GM21447 (cell line): ENCODE measurements around the gene HSD17B8.
A peak's percentile ranks its signal among the peaks of the same experiment; 100 is the strongest.

Experiments
- ATAC-seq: cut with Tn5 transposase; IDR thresholded peaks from one replicate; pipeline ENCODE4 v1.9.1; 2021; ENCODE audit not compliant: unreplicated experiment

Gene HSD17B8

DNA sequence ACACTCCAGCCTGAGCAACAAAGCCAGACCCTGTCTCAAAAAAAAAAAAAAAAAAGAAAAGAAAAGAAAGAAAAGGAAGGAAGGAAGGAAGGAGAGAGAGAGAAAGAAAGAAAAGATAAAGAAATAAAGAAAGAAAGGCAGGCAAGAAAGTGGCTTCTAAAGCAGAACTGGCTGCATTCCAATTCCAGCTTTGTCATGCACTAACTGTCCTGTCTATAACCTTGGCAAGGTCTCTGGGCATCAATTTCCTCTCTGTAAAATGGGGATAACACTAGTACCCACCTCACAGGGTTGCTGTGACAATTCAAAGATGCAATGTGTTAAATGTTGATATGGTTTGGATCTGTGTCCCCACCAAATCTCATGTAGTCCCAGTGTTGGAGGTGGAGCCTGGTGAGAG lies 31.9 kb downstream of the HSD17B8 start:
- ATAC-seq = no peak

DNA sequence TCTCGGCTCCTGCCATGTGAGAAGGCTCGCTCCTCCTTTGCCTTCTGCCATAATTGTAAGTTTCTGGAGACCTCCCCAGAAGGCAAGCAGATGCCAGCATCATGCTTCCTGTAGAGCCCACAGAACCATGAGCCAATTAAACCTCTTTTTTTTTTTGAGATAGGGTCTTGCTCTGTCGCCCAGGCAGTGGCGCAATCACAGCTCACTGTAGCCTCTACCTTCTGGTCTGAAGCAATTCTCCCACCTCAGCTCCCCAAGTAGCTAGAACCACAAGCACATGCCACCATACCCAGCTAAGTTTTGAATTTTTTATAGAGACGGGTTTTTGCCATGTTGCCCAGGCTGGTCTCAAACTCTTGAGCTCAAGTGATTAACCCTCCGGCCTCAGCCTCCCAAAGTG lies 32.4 kb downstream of the HSD17B8 start:
- ATAC-seq = no peak

DNA sequence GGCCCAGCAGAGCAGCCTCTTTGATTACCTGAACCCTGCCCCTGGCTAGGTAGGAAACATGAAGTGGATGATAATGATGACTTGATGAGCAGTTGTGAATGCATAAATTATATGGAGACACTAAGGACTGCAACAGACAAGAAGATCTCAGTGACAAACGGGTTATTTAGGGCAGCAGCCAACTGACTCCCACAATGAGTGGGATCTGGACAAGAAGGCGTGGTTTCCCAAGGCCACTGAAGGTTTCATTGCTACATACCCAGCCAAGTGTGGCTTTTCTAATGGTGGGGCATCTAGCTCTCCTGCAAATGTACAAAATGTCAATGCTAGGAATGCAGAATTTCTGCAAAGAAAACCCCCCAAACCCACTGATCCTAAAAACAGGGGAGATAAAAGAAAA lies 33.3 kb downstream of the HSD17B8 start:
- ATAC-seq = no peak

DNA sequence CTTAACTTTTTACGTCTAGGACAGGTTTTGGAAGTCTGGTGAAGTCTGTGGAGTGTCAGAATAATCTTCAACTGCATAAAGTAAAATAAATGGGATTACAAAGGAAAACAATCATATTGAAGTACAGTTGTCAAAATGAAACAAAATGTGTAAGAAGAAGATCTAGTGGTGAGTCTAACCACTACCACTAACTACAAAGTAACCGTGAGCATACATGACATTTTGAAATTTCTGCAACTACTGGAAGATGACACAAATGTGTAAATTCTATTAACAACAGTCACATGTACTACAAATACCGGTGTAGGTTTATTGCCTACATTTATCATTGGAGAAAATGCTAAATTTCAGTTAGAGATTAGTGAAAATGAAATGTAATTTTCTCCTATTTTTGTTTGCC lies 37.5 kb downstream of the HSD17B8 start:
- ATAC-seq = no peak

DNA sequence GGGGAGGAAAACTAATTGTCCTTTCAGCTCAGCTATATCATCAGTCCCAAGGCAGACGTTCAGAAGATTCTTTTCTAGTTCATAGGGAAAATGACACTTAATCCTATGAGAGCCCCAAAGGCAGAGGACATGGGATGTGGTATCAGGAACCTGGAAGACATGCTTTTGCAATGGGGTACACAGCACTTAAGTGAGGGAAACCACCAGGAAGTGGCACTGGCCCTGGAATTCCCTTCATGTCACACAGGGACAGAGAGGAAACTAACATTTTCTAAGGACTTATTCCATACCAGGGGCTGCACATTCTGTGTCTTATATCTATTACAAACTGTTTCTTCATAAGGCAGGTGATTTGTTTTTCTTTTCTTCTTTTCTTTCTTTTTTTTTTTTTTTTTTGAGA lies 39.0 kb downstream of the HSD17B8 start:
- ATAC-seq = no peak

DNA sequence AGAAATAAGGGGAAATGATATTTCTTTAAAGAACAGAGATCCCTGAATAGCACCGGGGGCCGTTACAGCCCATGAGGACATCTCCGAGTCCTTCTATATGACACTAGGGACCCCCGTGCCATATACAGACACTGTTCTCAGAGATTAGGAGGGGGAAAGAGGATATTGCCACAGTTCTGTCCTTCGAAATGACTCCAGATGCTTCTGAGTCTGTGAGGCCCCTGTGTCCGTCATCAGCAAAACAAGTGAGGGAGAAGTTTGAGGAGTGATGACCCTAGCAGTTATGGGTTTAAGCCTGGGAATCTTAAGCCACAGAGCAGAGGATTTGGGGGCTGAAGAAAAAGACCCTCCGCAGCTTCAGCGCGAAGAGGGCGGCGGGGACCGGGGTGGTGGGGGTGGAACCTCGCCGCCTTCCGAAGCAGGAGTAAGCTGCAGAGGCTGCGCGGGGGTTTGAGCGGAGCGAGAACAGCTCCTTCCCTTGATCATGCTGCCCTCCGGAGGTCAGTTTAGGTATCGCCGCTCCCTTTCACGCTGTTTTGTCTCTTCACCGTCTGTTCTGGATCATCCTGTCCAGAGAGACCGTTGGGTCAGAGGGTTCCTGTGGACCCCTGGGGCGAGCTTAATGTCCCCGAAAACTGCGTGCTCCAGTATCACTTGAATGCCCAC lies 43.7 kb downstream of the HSD17B8 start:
- peak; percentile 44 for ATAC-seq

DNA sequence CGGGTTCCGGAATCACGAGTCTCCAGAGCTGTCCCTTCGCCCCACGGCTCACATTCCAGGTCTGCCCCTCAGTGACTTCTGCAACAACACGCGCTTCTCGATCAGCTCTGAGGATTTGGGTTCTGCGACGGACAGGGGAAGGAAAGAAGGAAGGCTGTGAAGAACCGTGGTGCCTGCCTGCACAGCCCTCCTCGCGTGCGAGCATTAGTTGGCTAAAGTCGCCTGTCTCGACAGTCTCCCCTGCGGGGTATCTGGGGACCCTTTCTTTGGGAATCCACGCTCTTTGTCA lies 44.1 kb downstream of the HSD17B8 start:
- peak; percentile 6 for ATAC-seq

DNA sequence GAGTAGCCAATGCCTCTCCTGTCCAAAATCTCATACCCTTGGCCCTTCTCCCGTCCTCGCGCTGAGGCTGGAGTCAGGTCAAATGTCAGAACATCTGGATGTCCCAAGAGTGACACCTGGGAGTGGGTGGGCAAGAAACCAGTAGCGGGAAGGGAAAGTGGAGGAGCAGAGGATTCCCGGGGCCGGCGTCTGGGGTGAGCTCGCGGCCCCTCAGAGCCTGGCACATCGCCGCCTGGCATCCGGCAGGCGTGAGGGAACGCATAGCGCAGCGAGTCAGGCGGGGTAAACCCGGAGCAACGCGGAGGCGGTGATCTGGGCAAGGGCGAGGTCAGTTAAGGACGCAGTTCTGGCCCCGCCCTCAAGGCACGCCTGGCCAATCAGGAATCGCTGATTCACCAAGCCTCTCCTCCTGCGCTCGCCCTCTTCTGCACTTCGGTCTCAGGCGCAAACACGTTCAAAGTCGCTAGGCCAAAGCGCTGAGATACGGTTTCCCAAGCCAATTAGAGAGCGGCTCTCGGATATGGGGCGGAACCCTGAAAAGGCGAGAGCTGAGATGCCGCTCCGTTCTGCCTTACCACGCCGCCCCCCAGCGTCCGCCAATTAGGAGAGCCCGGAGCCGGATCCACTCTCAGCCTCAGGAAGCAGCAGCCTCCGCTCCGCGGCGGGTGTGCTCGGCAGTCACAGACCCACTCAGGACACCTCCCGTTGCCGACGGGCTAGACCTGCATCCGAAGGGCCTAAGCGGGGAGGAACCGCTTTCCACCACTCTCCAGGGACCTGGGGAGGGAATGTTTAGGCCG lies 44.7 kb downstream of the HSD17B8 start:
- peak; percentile 81 for ATAC-seq

DNA sequence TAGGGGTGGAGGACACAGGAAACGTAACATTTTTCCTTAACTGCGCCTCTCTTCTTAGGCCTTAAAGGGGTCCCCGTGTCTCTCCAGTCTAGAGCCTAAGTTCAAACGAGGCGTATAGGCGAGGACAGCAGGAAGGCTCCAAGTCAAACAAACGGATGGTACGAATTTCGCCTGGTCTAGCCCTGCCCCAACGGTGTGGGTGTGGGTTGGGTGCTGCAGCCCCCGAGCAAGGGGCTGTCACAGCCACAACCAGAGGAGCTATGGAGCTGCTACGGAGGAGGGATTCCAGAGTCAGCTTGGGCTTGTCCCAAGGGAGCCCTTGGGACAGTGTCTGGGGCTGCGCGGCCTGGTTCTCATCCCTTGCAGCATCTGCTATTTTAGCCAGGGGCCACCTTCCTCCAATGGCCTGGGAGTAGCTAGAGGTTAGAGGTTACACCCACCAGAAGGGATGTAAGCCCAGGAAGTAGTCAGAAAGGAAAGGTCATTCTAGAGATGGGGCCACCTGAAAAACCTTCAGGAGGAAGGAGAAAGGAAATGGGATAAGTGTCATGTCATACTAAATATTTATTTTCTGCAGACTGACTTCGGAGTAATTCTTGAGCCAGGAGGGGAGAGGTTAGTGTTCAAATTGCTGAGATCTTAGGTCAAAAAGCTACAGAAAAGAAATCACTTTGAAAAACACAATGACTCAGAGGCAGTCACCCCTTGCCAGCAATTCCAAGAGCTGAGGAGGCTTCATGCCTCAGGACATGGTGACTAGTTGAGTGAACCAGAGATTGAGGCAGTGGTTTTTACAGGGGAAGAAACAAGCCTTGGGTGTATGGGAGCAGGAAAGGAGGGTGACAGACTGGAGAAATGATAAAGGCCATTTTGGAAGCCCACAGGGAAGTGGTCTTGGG lies 45.5 kb downstream of the HSD17B8 start:
- ATAC-seq = no peak

DNA sequence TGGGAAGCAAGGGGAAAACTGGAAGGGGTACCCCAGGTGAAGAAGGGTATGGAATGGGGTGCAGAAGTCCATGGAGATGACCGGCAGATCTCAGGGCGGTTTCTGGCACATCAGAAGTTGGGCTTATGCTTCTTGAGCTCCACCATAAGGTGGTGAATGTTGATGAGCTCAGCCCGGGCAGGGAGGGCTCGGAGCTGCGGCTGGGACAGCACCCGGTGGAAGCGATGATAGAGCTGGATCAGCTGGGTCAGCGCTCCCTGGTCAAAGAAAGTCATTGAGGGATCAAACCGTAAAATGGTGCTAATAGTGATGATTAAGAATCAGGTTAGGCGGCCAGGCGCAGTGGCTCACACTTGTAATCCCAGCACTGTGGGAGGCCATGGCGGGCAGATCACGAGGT lies 46.3 kb downstream of the HSD17B8 start:
- no peak for ATAC-seq

DNA sequence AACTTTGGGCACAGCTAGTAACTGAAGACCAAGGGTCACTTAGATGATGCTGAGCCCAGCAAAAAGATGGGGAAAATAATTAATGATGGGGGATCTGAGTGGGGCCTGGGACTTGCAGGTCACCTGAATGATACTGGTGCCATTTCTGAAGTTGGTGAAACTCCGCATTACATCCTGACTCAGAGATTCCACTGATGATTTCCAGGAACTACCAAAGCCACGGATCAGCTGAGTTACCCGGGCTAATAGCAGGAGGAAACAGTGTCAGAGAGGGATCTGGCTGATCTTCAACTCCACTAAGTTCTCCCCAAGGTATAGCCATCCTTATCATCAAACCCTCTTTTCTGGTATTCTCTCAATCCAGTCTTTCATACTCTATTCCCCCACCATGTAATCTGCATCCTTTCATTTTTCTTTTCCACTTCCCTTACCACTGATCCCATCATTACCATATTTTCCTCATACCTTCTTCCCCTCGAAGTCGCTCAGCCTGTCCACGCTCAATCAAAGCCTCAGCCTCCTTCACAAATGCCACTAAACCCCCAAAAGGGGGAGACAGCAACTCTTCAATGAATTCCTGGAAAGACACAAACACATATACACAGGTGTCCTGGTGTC lies 47.0 kb downstream of the HSD17B8 start:
- ATAC-seq = no peak

DNA sequence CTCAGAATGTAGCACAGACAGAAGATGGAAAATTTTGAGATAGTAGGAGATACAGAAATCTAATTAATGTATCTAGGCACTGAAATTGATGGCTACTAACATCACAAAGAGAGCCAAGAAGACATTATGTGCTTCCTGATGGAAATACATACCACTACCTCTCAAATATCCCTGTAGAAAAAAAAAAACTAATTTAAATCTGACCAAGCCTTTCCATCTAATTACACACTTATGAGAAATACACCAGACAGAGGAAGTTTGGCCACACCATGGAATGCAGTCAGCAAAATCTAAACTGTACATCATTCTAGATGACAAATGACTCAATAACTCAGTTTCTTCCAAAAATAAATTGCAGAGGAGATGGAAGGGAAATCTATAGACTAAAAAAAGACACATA lies 48.3 kb downstream of the HSD17B8 start:
- ATAC-seq = no peak

DNA sequence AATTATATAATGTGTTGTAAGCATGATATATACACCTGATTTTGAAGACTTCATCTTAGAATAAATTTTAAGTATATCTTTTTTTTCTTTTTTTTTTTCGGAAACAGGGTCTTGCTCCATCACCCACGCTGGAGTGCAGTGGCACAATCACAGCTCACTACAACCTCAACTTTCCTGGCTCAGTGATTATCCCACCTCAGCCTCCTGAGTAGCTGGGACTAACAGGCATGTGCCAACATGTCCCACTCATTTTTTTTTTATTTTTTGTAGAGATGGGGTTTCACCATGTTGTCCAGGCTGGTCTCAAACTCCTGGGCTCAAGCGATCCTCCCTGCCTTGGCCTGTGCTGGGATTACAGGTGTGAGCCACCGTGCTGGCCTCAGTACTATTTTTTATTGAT lies 50.1 kb downstream of the HSD17B8 start:
- no peak for ATAC-seq
